Urinary bladder (tissue), 4 donors: ENCODE data around the gene ADCY9. TPM values are rescaled to one million over a fixed set of nuclear protein-coding genes. Genes with fewer than 3 reads are reported as not detected.

Source experiments
- DNase-seq: peaks from one replicate; pipeline ENCODE4 v3.0.0-alpha.2; 2015; ENCODE audit errors: extremely low spot score
- H3K27ac ChIP-seq: one replicate; pipeline ENCODE4 v1.5.1; 2013; ENCODE audit warnings: low read depth, mild to moderate bottlenecking, moderate library complexity
- H3K36me3 ChIP-seq: one replicate; pipeline ENCODE4 v1.6.1; 2013; ENCODE audit warnings: mild to moderate bottlenecking, moderate library complexity; ENCODE audit not compliant: insufficient read depth
- H3K4me1 ChIP-seq: one replicate; pipeline ENCODE4 v1.6.1; 2013; ENCODE audit warnings: mild to moderate bottlenecking, moderate library complexity; ENCODE audit not compliant: insufficient read depth
- H3K4me3 ChIP-seq: one replicate; pipeline ENCODE4 v1.5.1; 2013; ENCODE audit warnings: low read depth, low read length
- whole genome bisulfite sequencing: extraction: QIAGEN DNeasy Blood & Tissue Kit; methylation state at CpG from one replicate; pipeline ENCODE4 v1.1.7; 2013; 5-methylcytosine and 5-hydroxymethylcytosine counted together
- polyA plus RNA-seq: library from polyadenylated mRNA; stranded (reverse); fragments of 200-250 nt; gene quantifications from one replicate; pipeline ENCODE4 v1.2.3, GENCODE V29; 2013
- total RNA-seq: library from RNA; depleted of rRNA; stranded (reverse); fragments of >200 nt; gene quantifications from one replicate; pipeline ENCODE4 v1.2.3, GENCODE V29; 2014
- donor health status: healthy with polysubstance abuse.
- donor health status: healthy.

ADCY9 gene
- total and polyA plus RNA-seq, 2 donors: 18.6 to 21.8 TPM

- Histone ChIP-seq H3K27ac (no peak overlapping the region), H3K4me3 (no peak overlapping the region), H3K36me3 (no peaks in the 10 kb centered on the region), H3K4me1 (no peaks in the 10 kb centered on the region)
- 86% methylated on average over 6 of the region's 6 CpGs for WGBS
- no peak for DNase-seq
Observed at GRCh38 chr16:4138713-4139112, 22.5 kb upstream of the ADCY9 start.

GRCh38 chr16:4137438-4137837, 21.2 kb upstream of the ADCY9 start:
- no peaks in the 10 kb centered on the region for H3K4me1 ChIP-seq
- no peak for DNase-seq
- H3K27ac ChIP-seq: no peak overlapping the region
- H3K4me3 ChIP-seq: no peak overlapping the region
- WGBS: 88% methylated on average over 3 of the region's 3 CpGs
- no peaks in the 10 kb centered on the region for H3K36me3 ChIP-seq

GRCh38 chr16:4136229-4136813, 20.1 kb upstream of the ADCY9 start:
- Histone ChIP-seq H3K4me1 (no peaks in the 10 kb centered on the region), H3K27ac (no peak overlapping the region), H3K36me3 (no peaks in the 10 kb centered on the region), H3K4me3 (no peak overlapping the region)
- DNase-seq: peak; percentile 25
- WGBS: 57% methylated on average over 9 of the region's 9 CpGs

GRCh38 chr16:4135537-4135936, 19.3 kb upstream of the ADCY9 start:
- H3K27ac ChIP-seq: no peak overlapping the region
- 100% methylated on average over 1 of the region's 1 CpG for WGBS

GRCh38 chr16:4133897-4134372, 17.7 kb upstream of the ADCY9 start:
- no peak for DNase-seq
- WGBS: 86% methylated on average over 10 of the region's 10 CpGs

More at GRCh38 chr16:4135537-4135936, 19.3 kb upstream of the ADCY9 start:
- DNase-seq: no peak
- H3K4me3 ChIP-seq: no peak overlapping the region
- H3K4me1 ChIP-seq: no peaks in the 10 kb centered on the region
- H3K36me3 ChIP-seq: no peaks in the 10 kb centered on the region

GRCh38 chr16:4131621-4132020, 15.4 kb upstream of the ADCY9 start:
- no peak for DNase-seq
- H3K27ac ChIP-seq: no peak overlapping the region
- 68% methylated on average over 13 of the region's 13 CpGs for WGBS
- no peaks in the 10 kb centered on the region for H3K4me1 ChIP-seq
- no peak overlapping the region for H3K4me3 ChIP-seq
- H3K36me3 ChIP-seq: no peaks in the 10 kb centered on the region

More at GRCh38 chr16:4133897-4134372, 17.7 kb upstream of the ADCY9 start:
- Histone ChIP-seq H3K36me3 (no peaks in the 10 kb centered on the region), H3K4me3 (no peak overlapping the region), H3K4me1 (no peaks in the 10 kb centered on the region), H3K27ac (no peak overlapping the region)

GRCh38 chr16:4124535-4125294, 8.5 kb upstream of the ADCY9 start:
- H3K27ac ChIP-seq: no peak overlapping the region
- no peak overlapping the region for H3K4me3 ChIP-seq
- H3K36me3 ChIP-seq: no peaks in the 10 kb centered on the region
- WGBS: 79% methylated on average over 12 of the region's 12 CpGs
- DNase-seq: no peak
- no peaks in the 10 kb centered on the region for H3K4me1 ChIP-seq

GRCh38 chr16:4123616-4124300, 7.5 kb upstream of the ADCY9 start:
- H3K4me1 ChIP-seq: no peaks in the 10 kb centered on the region
- no peak overlapping the region for H3K27ac ChIP-seq
- H3K36me3 ChIP-seq: no peaks in the 10 kb centered on the region
- no peak for DNase-seq
- no peak overlapping the region for H3K4me3 ChIP-seq
- WGBS: 60% methylated on average over 16 of the region's 16 CpGs

- Histone ChIP-seq H3K4me3 (no peak overlapping the region), H3K4me1 (no peaks in the 10 kb centered on the region), H3K27ac (no peak overlapping the region), H3K36me3 (no peaks in the 10 kb centered on the region)
- DNase-seq: no peak
- 92% methylated on average over 4 of the region's 4 CpGs for WGBS
Observed at GRCh38 chr16:4120176-4120575, 3.9 kb upstream of the ADCY9 start.

- 92% methylated on average over 12 of the region's 12 CpGs for WGBS
- Histone ChIP-seq H3K36me3 (no peaks in the 10 kb centered on the region), H3K27ac (no peak overlapping the region), H3K4me1 (no peaks in the 10 kb centered on the region), H3K4me3 (no peak overlapping the region)
- no peak for DNase-seq
Observed at GRCh38 chr16:4117250-4117578, 972 bp upstream of the ADCY9 start.

- H3K4me1 ChIP-seq: no peaks in the 10 kb centered on the region
- H3K27ac ChIP-seq: no peak overlapping the region
- peak overlapping the region; percentile 89 for H3K4me3 ChIP-seq
- no peak for DNase-seq
- no peaks in the 10 kb centered on the region for H3K36me3 ChIP-seq
- under 1% methylated on average over 70 of the region's 71 CpGs for WGBS
Observed at GRCh38 chr16:4115949-4116318, 308 bp downstream of the ADCY9 start.

- Histone ChIP-seq H3K36me3 (no peaks in the 10 kb centered on the region), H3K27ac (no peak overlapping the region), H3K4me3 (peak overlapping the region; percentile 89), H3K4me1 (no peaks in the 10 kb centered on the region)
- WGBS: 3% methylated on average over 75 of the region's 75 CpGs
- no peak for DNase-seq
Observed at GRCh38 chr16:4115209-4115948, 863 bp downstream of the ADCY9 start.
